Upper lobe of right lung (tissue), 1 donor: ENCODE results near the gene YOD1. TPM values are rescaled to one million over a fixed set of nuclear protein-coding genes. Genes with fewer than 3 reads are reported as not detected.

Source experiments
- ATAC-seq: fragments of 200-7000 bp; cut with Tn5 transposase; one replicate; pipeline ENCODE4 v1.9.1; 2020; ENCODE audit warnings: mild to moderate bottlenecking, moderate library complexity
- DNase-seq: peaks from one replicate; pipeline ENCODE4 v3.0.0-alpha.2; 2020
- H3K27ac ChIP-seq: fragments of 200-600 bp; one replicate; pipeline ENCODE4 v1.8.0; 2022
- H3K27me3 ChIP-seq: fragments of 200-600 bp; one replicate; pipeline ENCODE4 v1.8.0; 2022; ENCODE audit warnings: mild to moderate bottlenecking
- H3K36me3 ChIP-seq: fragments of 200-600 bp; one replicate; pipeline ENCODE4 v1.8.0; 2022
- H3K4me1 ChIP-seq: fragments of 200-600 bp; one replicate; pipeline ENCODE4 v1.8.0; 2022
- H3K4me3 ChIP-seq: fragments of 200-600 bp; one replicate; pipeline ENCODE4 v1.8.0; 2022; ENCODE audit warnings: mild to moderate bottlenecking
- H3K9me3 ChIP-seq: fragments of 200-600 bp; one replicate; pipeline ENCODE4 v1.8.0; 2022
- CTCF ChIP-seq: fragments of 200-600 bp; IDR thresholded peaks from one replicate; pipeline ENCODE4 v1.8.0; 2022; ENCODE audit warnings: antibody characterized with exemption
- intact Hi-C: fragments of 100-400 bp; cut with DNase I; formaldehyde crosslinking; loops from one replicate; pipeline ENCODE4 v1.11.0; 2022
- total RNA-seq: library from RNA; stranded (reverse); fragmentation: NEBNext Ultra II Directional; extraction: Animal tissue kit (Norgen Biotek cat#: 25700); gene quantifications from one replicate; pipeline ENCODE4 v1.2.1, GENCODE V29; 2021
- donor health status: DM: no; HTN: yes; CAD: no; lungs with severe emphysema.

YOD1 gene
- total RNA-seq, 1 donor from 2014 or later: 7.0 TPM

DNA sequence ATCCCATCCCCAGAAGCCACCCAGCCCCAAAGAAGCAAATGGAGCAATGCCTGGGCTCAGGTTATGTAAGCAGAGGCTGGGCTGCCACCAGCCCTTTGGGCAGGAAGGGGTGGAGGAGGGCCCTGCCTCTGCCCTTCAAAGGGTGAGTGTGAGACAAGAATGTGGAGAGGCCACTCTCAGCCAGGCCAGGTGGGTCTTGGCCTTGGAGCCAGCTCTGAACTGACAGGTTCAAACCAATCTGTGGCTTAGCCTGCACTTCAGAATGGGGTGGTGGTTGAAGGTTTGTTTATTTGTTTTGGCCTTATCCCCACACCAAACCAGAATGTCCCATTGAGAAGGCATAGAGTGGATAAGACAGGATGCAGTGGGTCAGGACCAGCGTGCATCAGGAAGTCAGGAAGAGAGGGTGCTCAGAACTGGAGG lies 48.3 kb downstream of the YOD1 start:
- Histone ChIP-seq H3K27me3 (no peaks in the 10 kb centered on the region), H3K9me3 (no peaks in the 10 kb centered on the region), H3K36me3 (no peaks in the 10 kb centered on the region), H3K4me1 (peaks cover 18% of the 10 kb centered on the region), H3K27ac (peak overlapping the region; percentile 68), H3K4me3 (no peak overlapping the region)
- DNase-seq (peak; percentile 92), ATAC-seq (peak; percentile 93)
- TF ChIP-seq CTCF: no peak
- intact Hi-C loops: no loop called here

DNA sequence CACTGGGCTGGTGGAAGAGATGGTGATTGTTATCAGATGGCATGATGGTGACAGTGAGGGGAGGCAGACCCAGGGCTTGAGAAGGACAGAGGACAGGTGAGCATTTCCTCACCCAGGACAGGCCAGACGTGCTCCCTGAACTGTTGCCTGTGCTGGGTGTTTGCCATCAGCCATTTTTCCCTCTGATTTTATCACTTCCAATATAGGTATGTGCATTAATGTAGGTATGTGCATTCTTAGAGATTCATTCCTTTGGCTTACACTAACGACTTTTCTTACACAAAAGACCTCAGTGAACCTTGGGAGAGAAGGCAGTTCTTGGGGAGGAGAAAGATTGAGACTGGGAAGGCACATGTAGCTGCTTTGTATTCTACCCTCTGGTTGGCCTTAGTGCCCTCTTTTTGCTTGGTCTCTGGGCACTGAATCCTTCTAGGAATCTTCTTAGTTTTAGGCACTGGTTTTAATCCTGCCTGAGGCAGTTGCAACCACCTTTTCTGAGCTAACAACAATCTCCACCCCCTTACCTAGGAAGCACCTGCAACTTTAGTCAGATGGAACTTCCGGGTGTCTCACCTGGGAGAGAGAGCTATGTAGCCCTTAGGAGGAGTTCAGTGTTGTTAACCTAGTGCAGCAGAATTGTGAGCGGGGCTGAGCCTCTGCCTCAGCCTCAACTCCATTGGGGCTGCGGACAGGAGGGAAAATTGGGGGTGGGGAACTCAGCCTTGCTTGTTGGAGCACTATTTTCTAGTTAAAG lies 49.3 kb downstream of the YOD1 start:
- Histone ChIP-seq H3K27me3 (no peaks in the 10 kb centered on the region), H3K27ac (no peak overlapping the region), H3K4me3 (no peak overlapping the region), H3K36me3 (no peaks in the 10 kb centered on the region), H3K4me1 (peaks cover 12% of the 10 kb centered on the region), H3K9me3 (no peaks in the 10 kb centered on the region)
- TF ChIP-seq CTCF: no peak
- ATAC-seq (no peak), DNase-seq (no peak)
- intact Hi-C loops: no loop called here

DNA sequence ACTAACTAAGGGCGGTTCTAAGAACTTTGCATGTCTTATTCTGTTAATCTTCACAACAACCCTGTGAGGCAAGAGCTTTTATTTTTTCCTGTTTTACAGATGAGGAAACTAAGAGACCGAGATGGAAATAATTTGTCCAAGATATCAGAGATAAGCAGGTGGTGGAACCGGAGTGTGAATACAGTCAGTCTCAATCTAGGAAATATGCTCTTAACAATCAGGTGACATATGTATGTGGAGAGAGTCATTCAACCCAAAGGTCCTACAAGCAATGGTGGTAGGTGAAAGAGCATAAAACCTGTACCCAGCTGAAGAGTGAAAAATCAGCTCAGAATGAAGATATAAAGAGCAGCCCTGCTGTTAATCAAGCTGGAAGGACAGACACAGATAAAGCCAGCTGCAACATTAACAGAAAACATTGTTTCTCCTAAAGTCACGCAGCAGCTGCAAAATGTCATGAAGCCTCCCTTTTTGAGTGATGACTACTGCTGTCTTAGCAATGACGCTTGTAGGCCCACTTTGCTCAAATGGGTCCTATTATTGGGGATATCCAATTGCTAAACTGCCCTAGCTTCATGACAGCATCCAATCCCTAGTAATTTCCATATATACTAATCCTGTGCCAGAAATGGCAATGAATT lies 50.2 kb downstream of the YOD1 start:
- TF ChIP-seq CTCF: no peak
- no peaks in the 10 kb centered on the region for H3K36me3 ChIP-seq
- H3K27ac ChIP-seq: no peak overlapping the region

DNA sequence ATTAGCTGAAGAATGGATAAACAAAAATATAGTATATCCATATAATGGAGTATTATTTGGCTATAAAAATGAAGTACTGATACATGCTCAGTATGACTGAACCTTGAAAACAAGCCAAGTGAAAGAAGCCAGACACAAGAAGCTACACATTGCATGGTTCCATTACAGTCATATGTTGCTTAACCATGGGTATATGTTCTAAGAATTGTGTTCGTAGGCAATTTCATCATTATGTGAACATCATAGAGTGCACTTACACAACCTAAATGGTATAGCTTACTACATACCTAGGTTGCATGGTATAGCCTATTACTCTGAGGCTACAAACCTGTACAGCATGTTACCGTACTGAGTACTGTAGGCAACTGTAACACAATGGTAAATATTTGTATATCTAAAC lies 52.2 kb downstream of the YOD1 start:
- Histone ChIP-seq H3K4me3 (no peak overlapping the region), H3K27me3 (no peaks in the 10 kb centered on the region), H3K4me1 (peaks cover 3% of the 10 kb centered on the region), H3K9me3 (no peaks in the 10 kb centered on the region), H3K36me3 (no peaks in the 10 kb centered on the region), H3K27ac (no peak overlapping the region)
- DNase-seq (no peak), ATAC-seq (no peak)
- no peak for TF ChIP-seq CTCF
- intact Hi-C loops: no loop called here

More for the DNA sequence above, 50.2 kb downstream of the YOD1 start:
- Histone ChIP-seq H3K4me3 (no peak overlapping the region), H3K4me1 (peaks cover 10% of the 10 kb centered on the region), H3K27me3 (no peaks in the 10 kb centered on the region), H3K9me3 (no peaks in the 10 kb centered on the region)
- DNase-seq (no peak), ATAC-seq (no peak)
- intact Hi-C loops: no loop called here

Other genes starting within 250 kb of the YOD1 start
- not detected for gene IL20, start 185.6 kb downstream of the YOD1 start, total RNA-seq
- not detected for gene IL24, start 153.8 kb downstream of the YOD1 start, total RNA-seq
- 12.6 TPM for gene FCMR, start 129.3 kb downstream of the YOD1 start, total RNA-seq
- gene PIGR, start 104.7 kb downstream of the YOD1 start, total RNA-seq: 700 TPM
- not detected for gene FCAMR, start 80.7 kb downstream of the YOD1 start, total RNA-seq
- 128 TPM for gene C1orf116, start 18.5 kb downstream of the YOD1 start, total RNA-seq
- 49.9 TPM for gene PFKFB2, start 2.1 kb upstream of the YOD1 start, total RNA-seq
- gene C4BPB, start 37.7 kb upstream of the YOD1 start, total RNA-seq: 6.6 TPM
- gene C4BPA, start 53.0 kb upstream of the YOD1 start, total RNA-seq: 175 TPM